MM.1S (cell line): ENCODE data around the gene MVB12B.

Experiments
- DNase-seq: peaks from one replicate; pipeline ENCODE4 v3.0.0-alpha.2; 2015
- H2AFZ ChIP-seq: fragments of 300-600 bp; sonication (generic); 2 replicates; pipeline ENCODE4 v1.6.0; 2016; ENCODE audit warnings: antibody characterized with exemption, low read length
- H3F3A ChIP-seq: fragments of 300-600 bp; sonication (generic); 2 replicates; pipeline ENCODE4 v1.6.1; 2016; ENCODE audit warnings: mild to moderate bottlenecking, antibody characterized with exemption, low read length, moderate library complexity, mixed read lengths; ENCODE audit not compliant: insufficient read depth
- H3K27ac ChIP-seq: fragments of 300-600 bp; sonication (generic); 2 replicates; pipeline ENCODE4 v1.5.1; 2016; ENCODE audit warnings: mild to moderate bottlenecking, low read length
- H3K27me3 ChIP-seq: fragments of 300-600 bp; sonication (generic); replicated peaks from 2 replicates; pipeline ENCODE4 v1.6.0; 2016; ENCODE audit warnings: low read length; ENCODE audit not compliant: insufficient read depth
- H3K36me3 ChIP-seq: fragments of 300-600 bp; sonication (generic); replicated peaks from 2 replicates; pipeline ENCODE4 v1.6.1; 2016; ENCODE audit warnings: mild to moderate bottlenecking, low read length, mixed read lengths; ENCODE audit not compliant: insufficient read depth
- H3K4me1 ChIP-seq: fragments of 300-600 bp; sonication (generic); 2 replicates; pipeline ENCODE4 v1.6.1; 2016; ENCODE audit warnings: low read length, mixed read lengths
- H3K4me2 ChIP-seq: fragments of 300-600 bp; sonication (generic); 2 replicates; pipeline ENCODE4 v1.6.0; 2016; ENCODE audit warnings: low read depth, low read length
- H3K4me3 ChIP-seq: fragments of 300-600 bp; sonication (generic); 2 replicates; pipeline ENCODE4 v1.5.1; 2016; ENCODE audit warnings: low read length, mixed read lengths
- H3K79me2 ChIP-seq: fragments of 300-600 bp; sonication (generic); 2 replicates; pipeline ENCODE4 v1.6.1; 2016; ENCODE audit warnings: mixed run types, low read length, mixed read lengths
- H3K9ac ChIP-seq: fragments of 300-600 bp; sonication (generic); 2 replicates; pipeline ENCODE4 v1.6.1; 2016; ENCODE audit warnings: low read length, mixed read lengths
- H3K9me2 ChIP-seq: fragments of 300-600 bp; sonication (generic); replicated peaks from 2 replicates; pipeline ENCODE4 v1.6.1; 2016; ENCODE audit warnings: mild to moderate bottlenecking, low read length, mixed read lengths; ENCODE audit not compliant: insufficient read depth
- H3K9me3 ChIP-seq: fragments of 300-600 bp; sonication (generic); replicated peaks from 2 replicates; pipeline ENCODE4 v1.6.1; 2016; ENCODE audit warnings: mild to moderate bottlenecking, low read length, mixed read lengths; ENCODE audit not compliant: insufficient read depth
- H4K20me1 ChIP-seq: fragments of 300-600 bp; sonication (generic); 2 replicates; pipeline ENCODE4 v1.6.1; 2016; ENCODE audit warnings: mild to moderate bottlenecking, low read length, moderate library complexity, mixed read lengths; ENCODE audit not compliant: insufficient read depth
- EZH2 ChIP-seq: fragments of 300-600 bp; sonication (generic); optimal IDR thresholded peaks from 2 replicates; pipeline ENCODE3; 2017; ENCODE audit warnings: low read depth, mild to moderate bottlenecking, antibody characterized with exemption, low read length, mixed read lengths
- EZH2phosphoT487 ChIP-seq: fragments of 300-600 bp; sonication (generic); IDR thresholded peaks from 2 replicates; pipeline ENCODE4 v1.6.1; 2018; ENCODE audit warnings: antibody characterized with exemption, low read length
- TF ChIP-seq, protein P1 (sequence below): fragments of 300-600 bp; sonication (generic); IDR thresholded peaks from 2 replicates; pipeline ENCODE4 v1.5.1; 2016; ENCODE audit warnings: antibody characterized with exemption, low read length, mixed read lengths

Gene MVB12B

DNA sequence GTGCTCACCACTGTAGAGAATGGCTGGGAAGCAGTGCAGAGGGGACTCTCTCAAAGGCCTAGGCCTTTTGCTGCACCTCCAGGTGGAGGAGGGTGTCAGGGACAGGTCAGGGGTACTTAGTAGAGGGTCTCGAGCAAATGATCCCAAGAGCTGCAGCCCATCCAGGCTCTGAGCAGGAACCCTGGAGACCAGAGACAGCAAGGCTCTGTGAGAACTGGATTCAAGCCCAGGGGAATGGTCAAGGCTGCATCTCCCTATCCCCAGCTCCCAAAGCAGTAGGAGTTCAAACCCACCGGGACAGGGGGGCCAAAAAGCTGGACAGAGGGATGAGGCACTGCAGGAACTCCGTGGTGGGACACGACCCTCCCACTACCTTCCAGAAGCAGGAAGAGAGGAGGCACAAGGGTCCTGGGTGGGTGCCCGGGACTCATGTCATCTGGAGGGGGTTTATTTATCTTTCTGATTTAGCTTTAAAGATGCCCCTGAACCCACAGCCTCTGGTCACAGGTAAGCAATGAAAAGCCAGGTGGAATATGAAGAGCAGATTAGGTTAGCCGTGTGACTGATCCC lies 124.8 kb downstream of the MVB12B start:
- Histone ChIP-seq H2AFZ (no peak overlapping the region), H3K4me1 (no peaks in the 10 kb centered on the region), H3K4me3 (no peak overlapping the region), H3K27me3 (no peaks in the 10 kb centered on the region), H4K20me1 (no peaks in the 10 kb centered on the region), H3K27ac (no peak overlapping the region), H3K9me2 (no peaks in the 10 kb centered on the region), H3K36me3 (no peaks in the 10 kb centered on the region), H3K79me2 (no peaks in the 10 kb centered on the region), H3K4me2 (no peak overlapping the region), H3F3A (no peaks in the 10 kb centered on the region), H3K9me3 (no peaks in the 10 kb centered on the region), H3K9ac (no peak overlapping the region)
- DNase-seq, result no peak
- TF ChIP-seq EZH2phosphoT487, result no peak

DNA sequence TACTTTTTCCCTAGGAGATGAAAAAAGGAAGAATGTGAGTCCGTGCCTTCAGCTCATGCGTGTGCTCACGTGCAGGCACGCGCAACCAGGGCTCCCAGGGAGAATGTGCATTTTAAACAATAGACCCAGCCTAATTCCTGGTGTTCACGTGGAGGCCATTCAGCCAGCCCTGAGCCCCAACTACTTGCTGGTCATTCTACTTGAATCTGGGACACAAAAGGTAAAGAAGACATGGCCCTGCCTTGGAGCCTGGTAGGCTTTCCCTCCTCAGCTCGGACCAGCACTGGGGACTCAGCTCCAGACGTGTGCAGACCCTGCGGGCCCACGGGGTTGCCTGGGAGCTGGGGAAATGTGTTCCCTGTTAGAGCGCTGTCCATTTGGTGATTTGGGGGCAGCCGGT lies 125.5 kb downstream of the MVB12B start:
- no peak for DNase-seq
- TF ChIP-seq EZH2, result no peak
- TF ChIP-seq, protein P1, sequence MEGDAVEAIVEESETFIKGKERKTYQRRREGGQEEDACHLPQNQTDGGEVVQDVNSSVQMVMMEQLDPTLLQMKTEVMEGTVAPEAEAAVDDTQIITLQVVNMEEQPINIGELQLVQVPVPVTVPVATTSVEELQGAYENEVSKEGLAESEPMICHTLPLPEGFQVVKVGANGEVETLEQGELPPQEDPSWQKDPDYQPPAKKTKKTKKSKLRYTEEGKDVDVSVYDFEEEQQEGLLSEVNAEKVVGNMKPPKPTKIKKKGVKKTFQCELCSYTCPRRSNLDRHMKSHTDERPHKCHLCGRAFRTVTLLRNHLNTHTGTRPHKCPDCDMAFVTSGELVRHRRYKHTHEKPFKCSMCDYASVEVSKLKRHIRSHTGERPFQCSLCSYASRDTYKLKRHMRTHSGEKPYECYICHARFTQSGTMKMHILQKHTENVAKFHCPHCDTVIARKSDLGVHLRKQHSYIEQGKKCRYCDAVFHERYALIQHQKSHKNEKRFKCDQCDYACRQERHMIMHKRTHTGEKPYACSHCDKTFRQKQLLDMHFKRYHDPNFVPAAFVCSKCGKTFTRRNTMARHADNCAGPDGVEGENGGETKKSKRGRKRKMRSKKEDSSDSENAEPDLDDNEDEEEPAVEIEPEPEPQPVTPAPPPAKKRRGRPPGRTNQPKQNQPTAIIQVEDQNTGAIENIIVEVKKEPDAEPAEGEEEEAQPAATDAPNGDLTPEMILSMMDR, result no peak
- TF ChIP-seq EZH2phosphoT487, result no peak
- no peaks in the 10 kb centered on the region for H3K36me3 ChIP-seq
- H3F3A ChIP-seq, result no peaks in the 10 kb centered on the region
- no peaks in the 10 kb centered on the region for H3K27me3 ChIP-seq
- no peaks in the 10 kb centered on the region for H3K4me1 ChIP-seq
- no peak overlapping the region for H2AFZ ChIP-seq
- no peaks in the 10 kb centered on the region for H3K79me2 ChIP-seq
- no peaks in the 10 kb centered on the region for H3K9me2 ChIP-seq
- H3K9ac ChIP-seq, result no peak overlapping the region
- no peak overlapping the region for H3K4me2 ChIP-seq
- no peak overlapping the region for H3K4me3 ChIP-seq
- H3K27ac ChIP-seq, result no peak overlapping the region
- H3K9me3 ChIP-seq, result no peaks in the 10 kb centered on the region
- H4K20me1 ChIP-seq, result no peaks in the 10 kb centered on the region

DNA sequence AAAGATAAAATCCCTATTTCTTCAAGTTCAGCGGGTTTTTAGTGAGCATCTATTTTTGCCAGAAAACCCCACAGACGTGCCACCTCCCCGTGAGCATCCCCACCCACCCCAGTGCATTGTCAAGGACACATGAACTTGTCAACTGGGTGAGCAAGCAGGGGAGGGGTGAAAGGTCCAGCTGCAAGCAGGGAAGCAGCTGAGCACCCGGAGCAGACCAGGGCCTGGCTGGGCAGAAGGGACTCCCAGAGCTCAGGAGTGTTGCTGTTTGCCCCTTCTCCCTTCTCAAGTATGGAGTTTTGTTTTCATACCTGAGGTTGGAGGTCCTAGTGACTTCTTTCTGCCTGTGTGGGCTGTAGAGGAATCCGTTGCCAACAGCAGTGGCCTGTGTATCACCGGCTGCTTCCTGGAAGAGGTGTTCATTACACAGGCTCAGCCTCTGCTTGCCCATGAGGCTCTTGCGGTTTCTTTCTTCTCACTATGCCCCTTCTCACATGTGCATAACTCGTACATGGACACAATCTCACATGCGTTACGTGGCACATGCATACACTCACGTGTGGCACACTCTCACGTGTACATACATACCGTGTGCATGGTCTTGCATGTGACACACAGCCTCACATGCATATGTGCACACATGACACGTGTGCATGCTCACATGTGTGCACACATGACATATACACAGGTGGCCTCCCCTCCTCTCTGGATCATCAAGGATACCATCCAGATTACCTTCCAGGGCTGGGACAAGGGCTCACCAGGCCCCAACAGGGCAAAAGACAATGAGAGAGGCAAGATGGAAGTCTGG lies 126.7 kb downstream of the MVB12B start:
- TF ChIP-seq, protein P1, result no peak
- TF ChIP-seq EZH2phosphoT487, result no peak
- TF ChIP-seq EZH2, result no peak
- Histone ChIP-seq H3K27me3 (no peaks in the 10 kb centered on the region), H3K9me3 (no peaks in the 10 kb centered on the region), H3K27ac (no peak overlapping the region), H3K4me3 (no peak overlapping the region), H3K79me2 (no peaks in the 10 kb centered on the region), H3K9me2 (no peaks in the 10 kb centered on the region), H3F3A (no peaks in the 10 kb centered on the region), H3K4me2 (no peak overlapping the region), H2AFZ (no peak overlapping the region), H3K36me3 (no peaks in the 10 kb centered on the region), H4K20me1 (no peaks in the 10 kb centered on the region), H3K4me1 (no peaks in the 10 kb centered on the region), H3K9ac (no peak overlapping the region)
- DNase-seq, result no peak

DNA sequence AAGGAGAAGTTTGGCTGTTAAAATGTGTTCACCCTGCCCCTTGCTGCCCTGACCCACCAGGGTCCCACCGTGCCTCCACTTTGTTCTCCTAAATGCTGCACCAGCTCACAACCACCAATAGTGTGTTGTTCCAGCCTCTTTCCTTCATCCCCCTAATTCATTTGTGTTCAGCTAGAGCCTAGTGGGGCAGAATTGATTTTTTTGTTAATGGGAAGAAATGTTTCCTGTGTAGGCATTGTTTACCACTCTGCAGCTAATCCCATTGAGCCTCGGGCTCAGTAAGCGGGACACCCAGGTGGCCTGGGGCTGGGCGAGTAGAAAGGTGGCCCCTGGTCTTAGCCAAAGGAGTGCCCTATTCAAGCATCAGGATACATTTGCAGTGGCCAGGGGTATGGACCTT lies 127.6 kb downstream of the MVB12B start:
- Histone ChIP-seq H3F3A (no peaks in the 10 kb centered on the region), H3K4me3 (no peak overlapping the region), H3K27ac (no peak overlapping the region), H3K9ac (no peak overlapping the region), H2AFZ (no peak overlapping the region), H3K79me2 (no peaks in the 10 kb centered on the region), H4K20me1 (no peaks in the 10 kb centered on the region), H3K27me3 (no peaks in the 10 kb centered on the region), H3K4me1 (no peaks in the 10 kb centered on the region), H3K9me2 (no peaks in the 10 kb centered on the region), H3K4me2 (no peak overlapping the region), H3K9me3 (no peaks in the 10 kb centered on the region), H3K36me3 (no peaks in the 10 kb centered on the region)
- no peak for TF ChIP-seq EZH2
- TF ChIP-seq EZH2phosphoT487, result no peak
- TF ChIP-seq, protein P1, result no peak
- no peak for DNase-seq
